Omental fat pad (tissue), 4 donors: ENCODE data around the gene A2ML1. TPM values are rescaled to one million over a fixed set of nuclear protein-coding genes. Genes with fewer than 3 reads are reported as not detected.

ENCODE experiments used
- ATAC-seq: fragments of 150-250 bp; one replicate; pipeline ENCODE4 v1.9.1; 2016; ENCODE audit warnings: mild to moderate bottlenecking, moderate library complexity; ENCODE audit not compliant: low FRiP score
- DNase-seq: peaks from one replicate; pipeline ENCODE4 v3.0.0-alpha.2; 2019; ENCODE audit warnings: low spot score
- total RNA-seq, 4 donors: library from RNA; depleted of rRNA; stranded (reverse); fragments of >200 nt; gene quantifications; one replicate each; pipeline ENCODE4 v1.1.0, GENCODE V29; 2016
- TF ChIP-seq, protein P1 (sequence below), 3 donors: fragments of 450-650 bp; IDR thresholded peaks; one replicate each; pipeline ENCODE4 v1.5.1; 2016 to 2017; ENCODE audit warnings: antibody characterized with exemption in 3 of 3, mild to moderate bottlenecking in 3 of 3, moderate library complexity in 2 of 3

The A2ML1 gene
- total RNA-seq, 4 donors from 2014 or later = not detected

- ATAC-seq = no peak
- DNase-seq = no peak
- TF ChIP-seq, protein P1, sequence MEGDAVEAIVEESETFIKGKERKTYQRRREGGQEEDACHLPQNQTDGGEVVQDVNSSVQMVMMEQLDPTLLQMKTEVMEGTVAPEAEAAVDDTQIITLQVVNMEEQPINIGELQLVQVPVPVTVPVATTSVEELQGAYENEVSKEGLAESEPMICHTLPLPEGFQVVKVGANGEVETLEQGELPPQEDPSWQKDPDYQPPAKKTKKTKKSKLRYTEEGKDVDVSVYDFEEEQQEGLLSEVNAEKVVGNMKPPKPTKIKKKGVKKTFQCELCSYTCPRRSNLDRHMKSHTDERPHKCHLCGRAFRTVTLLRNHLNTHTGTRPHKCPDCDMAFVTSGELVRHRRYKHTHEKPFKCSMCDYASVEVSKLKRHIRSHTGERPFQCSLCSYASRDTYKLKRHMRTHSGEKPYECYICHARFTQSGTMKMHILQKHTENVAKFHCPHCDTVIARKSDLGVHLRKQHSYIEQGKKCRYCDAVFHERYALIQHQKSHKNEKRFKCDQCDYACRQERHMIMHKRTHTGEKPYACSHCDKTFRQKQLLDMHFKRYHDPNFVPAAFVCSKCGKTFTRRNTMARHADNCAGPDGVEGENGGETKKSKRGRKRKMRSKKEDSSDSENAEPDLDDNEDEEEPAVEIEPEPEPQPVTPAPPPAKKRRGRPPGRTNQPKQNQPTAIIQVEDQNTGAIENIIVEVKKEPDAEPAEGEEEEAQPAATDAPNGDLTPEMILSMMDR (IDR thresholded peaks at IDR 0.05) = no peak
These were observed 87.3 kb downstream of the A2ML1 start for GRCh38 chr12:8909752-8910151.

DNA sequence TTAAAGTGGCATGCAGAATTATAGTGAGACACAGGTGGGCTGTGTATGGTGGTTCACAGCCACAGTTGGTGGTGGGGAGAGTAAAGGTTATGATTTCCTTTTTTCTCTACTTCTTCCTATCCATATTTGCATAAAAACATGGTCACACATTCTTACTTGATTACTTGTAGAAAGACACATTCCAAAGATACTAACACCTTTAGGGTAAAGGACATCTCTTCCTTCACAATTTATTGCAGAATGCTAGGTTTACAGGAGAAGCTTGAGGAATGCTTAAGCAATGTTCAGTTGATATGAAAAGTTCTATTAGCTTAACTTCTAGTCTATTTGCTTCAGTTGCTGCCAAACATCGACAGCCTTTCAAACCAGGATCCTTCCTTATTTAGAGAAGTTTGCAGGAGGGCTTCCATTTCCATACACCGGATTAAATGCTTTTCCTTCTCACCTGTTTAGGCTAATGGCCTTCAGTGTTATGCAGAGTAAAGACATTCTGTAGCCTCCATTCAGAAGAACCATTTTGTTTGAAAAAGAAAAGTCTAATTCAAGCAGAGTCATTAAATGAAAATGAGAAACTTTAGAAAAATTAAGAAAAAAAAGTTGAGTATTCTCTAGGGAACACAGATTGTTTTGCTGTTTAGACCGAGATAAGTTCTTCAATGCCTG, 89.3 kb downstream of the A2ML1 start:
- TF ChIP-seq, protein P1 (IDR thresholded peaks at IDR 0.05) = no peak
- ATAC-seq = no peak

DNA sequence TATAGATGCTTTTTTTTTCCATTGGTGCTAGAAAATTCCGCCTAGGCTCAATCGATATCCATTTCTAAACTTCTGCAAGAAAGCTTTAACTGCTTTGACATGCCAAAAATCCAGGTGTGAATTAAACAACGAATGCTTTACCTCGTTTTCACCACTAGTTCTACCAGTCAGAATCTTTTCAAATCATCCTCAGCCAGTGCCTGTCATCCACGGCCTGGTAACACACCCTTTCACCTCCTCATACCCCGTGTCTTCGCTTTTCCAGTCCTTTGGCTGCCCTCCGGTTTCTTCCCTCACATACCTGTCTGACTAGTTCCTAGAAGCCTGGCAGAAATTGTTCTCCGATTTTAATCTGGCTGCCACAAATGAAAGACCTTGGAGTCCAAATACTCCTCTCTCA, 90.5 kb downstream of the A2ML1 start:
- TF ChIP-seq, protein P1 (IDR thresholded peaks at IDR 0.05) = no peak
- DNase-seq (no peak), ATAC-seq (no peak)

More for the DNA sequence above, 89.3 kb downstream of the A2ML1 start:
- DNase-seq = no peak

DNA sequence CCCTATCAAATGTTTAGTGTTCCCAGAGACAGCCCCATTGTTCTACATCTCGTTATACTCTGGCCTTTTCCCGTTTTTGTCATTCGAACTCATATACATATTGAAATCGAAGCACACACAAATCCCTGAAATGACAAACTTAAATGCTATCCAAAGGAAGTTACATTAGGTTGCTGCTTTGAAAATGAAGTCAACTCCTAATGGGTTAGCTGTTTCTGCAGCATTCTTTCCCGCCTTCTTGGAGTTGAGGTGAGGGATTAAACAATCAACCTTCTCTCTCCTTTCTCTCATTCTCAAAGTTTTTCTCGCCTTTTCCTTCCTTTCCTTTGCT, 91.2 kb downstream of the A2ML1 start:
- TF ChIP-seq, protein P1 (IDR thresholded peaks at IDR 0.05) = no peak
- no peak for ATAC-seq

GRCh38 chr12:8914033-8914715, 91.8 kb downstream of the A2ML1 start, which contains the start of gene PHC1:
PHC1 (plus strand) TSS chr12:8914509; CDS start chr12:8917678, 3,169 bp downstream.
- ATAC-seq (peak; percentile 70), DNase-seq (peak; percentile 44)

More for the DNA sequence above, 91.2 kb downstream of the A2ML1 start:
- DNase-seq = no peak

GRCh38 chr12:8914716-8915526, 92.5 kb downstream of the A2ML1 start:
- ATAC-seq (peak; percentile 93), DNase-seq (peak; percentile 27)
- TF ChIP-seq, protein P1 (IDR thresholded peaks at IDR 0.05) = no peak

- DNase-seq (no peak), ATAC-seq (no peak)
- TF ChIP-seq, protein P1 (IDR thresholded peaks at IDR 0.05) = no peak
These were observed 93.7 kb downstream of the A2ML1 start for GRCh38 chr12:8916154-8916553.
